ENCODE measurements around the gene PDK3.

PDK3 gene

DNA sequence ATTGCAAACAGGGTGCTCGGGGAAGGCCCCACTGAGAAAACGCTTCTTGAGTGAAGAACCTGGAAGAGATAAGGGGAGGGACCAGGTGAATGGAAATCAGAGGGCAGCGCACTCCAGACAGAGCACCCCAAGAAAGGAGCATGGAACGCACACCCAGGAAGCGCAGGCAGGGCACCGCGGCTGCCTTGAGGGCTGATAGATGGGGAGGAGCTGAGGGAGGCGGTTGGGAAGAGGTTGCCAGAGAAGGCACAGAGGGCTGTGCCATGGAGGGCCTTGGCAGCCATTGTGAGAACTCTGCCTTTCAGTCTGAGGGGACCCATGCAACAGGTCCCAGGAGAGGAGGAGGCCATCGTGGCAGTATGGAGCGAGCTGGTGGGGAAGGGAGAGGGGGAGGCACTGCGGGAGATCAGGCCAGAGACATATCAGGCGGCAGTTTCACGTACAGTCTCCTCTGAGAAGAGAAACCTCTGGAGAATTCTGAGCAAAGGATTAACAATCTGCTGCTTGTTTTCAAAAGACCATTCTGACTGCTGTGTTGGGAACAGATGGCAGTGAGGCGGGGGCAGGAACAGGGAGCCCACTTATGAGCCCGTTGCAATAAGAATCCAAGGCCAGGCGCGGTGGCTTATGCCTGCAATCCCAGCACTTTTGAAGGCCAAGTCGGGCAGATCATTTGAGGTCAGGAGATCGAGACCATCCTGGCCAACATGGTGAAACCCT is 98.4 kb downstream of the PDK3 start:
- no peak for DNase-seq

DNA sequence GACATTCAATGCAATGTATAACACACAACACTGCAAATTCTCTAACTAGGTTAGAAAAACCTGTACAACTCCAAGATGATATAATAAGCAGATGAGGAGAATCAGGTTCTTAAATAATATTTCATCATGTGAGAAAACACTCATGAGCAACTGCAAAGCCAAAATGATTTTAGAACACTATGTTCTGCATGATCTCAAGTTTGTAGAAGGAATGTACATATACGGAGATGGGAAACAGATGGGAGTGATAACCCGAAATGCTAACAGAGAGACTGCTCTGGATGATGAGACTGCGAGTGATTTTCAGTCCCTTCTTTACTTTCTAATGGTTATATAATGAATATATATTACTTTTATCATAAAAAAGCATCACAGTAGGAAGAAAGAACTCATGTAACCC is 101.2 kb downstream of the PDK3 start:
- no peak for DNase-seq

GRCh38 chrX:24567169-24567568 is 102.1 kb downstream of the PDK3 start:
- DNase-seq = no peak

- DNase-seq = no peak
Measured at GRCh38 chrX:24574743-24575142, 109.7 kb downstream of the PDK3 start.

DNA sequence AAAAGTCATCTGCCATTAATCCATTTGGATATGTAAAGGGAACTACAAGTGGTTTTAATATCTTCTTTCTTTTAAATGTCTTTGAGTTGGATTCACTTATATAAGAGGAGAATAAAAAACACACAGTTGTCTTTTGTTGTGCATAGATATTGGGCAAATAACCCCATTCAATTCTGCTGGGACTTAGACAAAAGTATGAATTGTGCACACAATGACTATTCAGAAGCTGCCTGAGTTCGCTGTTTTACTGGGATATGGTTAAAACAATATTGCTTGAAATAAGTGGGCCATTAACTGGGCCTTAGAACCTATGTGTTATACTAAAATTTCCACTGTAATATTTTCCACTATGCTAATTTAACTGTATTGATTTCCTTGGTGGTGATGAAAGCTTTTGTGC is 110.4 kb downstream of the PDK3 start:
- DNase-seq = no peak

DNA sequence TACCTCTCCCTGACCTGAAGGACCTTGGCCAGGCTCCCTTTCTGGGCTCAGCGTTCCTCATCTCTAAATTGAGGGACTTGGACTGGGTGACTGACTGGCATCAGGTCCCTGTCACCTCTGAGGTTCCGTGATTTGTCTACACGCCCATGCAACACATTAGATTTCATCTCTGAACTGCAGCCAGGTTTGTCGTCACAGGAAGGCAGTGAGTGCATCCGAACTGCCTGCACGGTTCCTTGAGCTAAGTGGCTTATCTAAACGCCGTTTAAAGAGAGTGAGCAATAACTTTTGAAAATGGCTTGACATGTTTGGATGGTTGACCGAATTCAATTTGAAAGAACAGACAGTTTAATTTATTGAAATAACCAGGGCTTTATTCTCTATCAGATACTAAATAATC is 112.0 kb downstream of the PDK3 start:
- DNase-seq = no peak

Data from NCI-H526 treated with DMSO at 0.1 percent for 48 hours (cell line).